Measurements from ENCODE around the gene GAS7. TPM values are rescaled to one million over a fixed set of nuclear protein-coding genes. Genes with fewer than 3 reads are reported as not detected.

Gene GAS7
- total RNA-seq, 1 donor from 2014 or later: 72.7 TPM

GRCh38 chr17:10126276-10126615, 72.2 kb downstream of the GAS7 start:
- Mint-ChIP-seq H3K27me3 (ENCODE audit: low read depth) (peaks cover 2% of the 10 kb centered on the region), H3K27ac (ENCODE audit: unreplicated experiment) (peak overlapping the region; percentile 97), H3K4me3 (peak overlapping the region; percentile 15), H3K36me3 (ENCODE audit: low read depth) (no peaks in the 10 kb centered on the region), H3K9me3 (peaks cover 3% of the 10 kb centered on the region), H3K4me1 (peaks cover 45% of the 10 kb centered on the region)
- DNase-seq (ENCODE audit: low read depth, low spot score): no peak
- TF ChIP-seq CTCF (conservative IDR thresholded peaks at IDR 0.05): no peak

- no peak for TF ChIP-seq CTCF (conservative IDR thresholded peaks at IDR 0.05)
- H3K27ac Mint-ChIP-seq (ENCODE audit: unreplicated experiment): peak overlapping the region; percentile 97
- peaks cover 45% of the 10 kb centered on the region for H3K4me1 Mint-ChIP-seq
- DNase-seq (ENCODE audit: low read depth, low spot score): no peak
- no peaks in the 10 kb centered on the region for H3K36me3 Mint-ChIP-seq (ENCODE audit: low read depth)
- peak overlapping the region; percentile 15 for H3K4me3 Mint-ChIP-seq
- peaks cover 3% of the 10 kb centered on the region for H3K9me3 Mint-ChIP-seq
- H3K27me3 Mint-ChIP-seq (ENCODE audit: low read depth): peaks cover 2% of the 10 kb centered on the region
These were observed 72.7 kb downstream of the GAS7 start for GRCh38 chr17:10125531-10126275.

- Mint-ChIP-seq H3K27ac (ENCODE audit: unreplicated experiment) (no peak overlapping the region), H3K9me3 (no peaks in the 10 kb centered on the region), H3K4me1 (peaks cover 52% of the 10 kb centered on the region), H3K36me3 (ENCODE audit: low read depth) (no peaks in the 10 kb centered on the region), H3K4me3 (no peak overlapping the region), H3K27me3 (ENCODE audit: low read depth) (peaks cover 2% of the 10 kb centered on the region)
- TF ChIP-seq CTCF (conservative IDR thresholded peaks at IDR 0.05): no peak
- no peak for DNase-seq (ENCODE audit: low read depth, low spot score)
These were observed 75.3 kb downstream of the GAS7 start for GRCh38 chr17:10123093-10123492.

GRCh38 chr17:10121971-10122707, 76.3 kb downstream of the GAS7 start:
- Mint-ChIP-seq H3K4me1 (peaks cover 49% of the 10 kb centered on the region), H3K4me3 (no peak overlapping the region), H3K36me3 (ENCODE audit: low read depth) (no peaks in the 10 kb centered on the region), H3K27ac (ENCODE audit: unreplicated experiment) (no peak overlapping the region), H3K27me3 (ENCODE audit: low read depth) (peaks cover 2% of the 10 kb centered on the region), H3K9me3 (no peaks in the 10 kb centered on the region)
- TF ChIP-seq CTCF (conservative IDR thresholded peaks at IDR 0.05): no peak
- DNase-seq (ENCODE audit: low read depth, low spot score): no peak

GRCh38 chr17:10120749-10121148, 77.7 kb downstream of the GAS7 start:
- peaks cover 43% of the 10 kb centered on the region for H3K4me1 Mint-ChIP-seq
- H3K36me3 Mint-ChIP-seq (ENCODE audit: low read depth): no peaks in the 10 kb centered on the region
- no peak overlapping the region for H3K27ac Mint-ChIP-seq (ENCODE audit: unreplicated experiment)
- TF ChIP-seq CTCF (conservative IDR thresholded peaks at IDR 0.05): no peak
- no peak overlapping the region for H3K4me3 Mint-ChIP-seq
- no peaks in the 10 kb centered on the region for H3K9me3 Mint-ChIP-seq
- H3K27me3 Mint-ChIP-seq (ENCODE audit: low read depth): peaks cover 3% of the 10 kb centered on the region
- DNase-seq (ENCODE audit: low read depth, low spot score): no peak

All from neural crest cell (in vitro differentiated cells).